Adrenal gland (tissue), 5 donors: ENCODE data around the gene ETV6.

Experiments used
- POLR2A ChIP-seq, 2 donors: fragments of 450-650 bp; IDR thresholded peaks; one replicate each; pipeline ENCODE4 v1.6.1; 2017; ENCODE audit warnings: antibody characterized with exemption in 2 of 2, mild to moderate bottlenecking in 2 of 2, moderate library complexity in 1 of 2
- TF ChIP-seq, protein P1 (sequence below), 6 experiments: fragments of 450-650 bp in 4 of 6; fragments of 200-600 bp in 2 of 6; sonication (generic) in 1 of 6; IDR thresholded peaks; 1 replicate in 5 of 6; 2 replicates in 1 of 6; pipeline versions ENCODE4 v1.5.1 to v1.8.0; 2016 to 2021; ENCODE audit warnings: antibody characterized with exemption in 6 of 6, mild to moderate bottlenecking in 2 of 6, moderate library complexity in 1 of 6
- donor health status: DM: no; HTN: no; CAD: no.

DNA sequence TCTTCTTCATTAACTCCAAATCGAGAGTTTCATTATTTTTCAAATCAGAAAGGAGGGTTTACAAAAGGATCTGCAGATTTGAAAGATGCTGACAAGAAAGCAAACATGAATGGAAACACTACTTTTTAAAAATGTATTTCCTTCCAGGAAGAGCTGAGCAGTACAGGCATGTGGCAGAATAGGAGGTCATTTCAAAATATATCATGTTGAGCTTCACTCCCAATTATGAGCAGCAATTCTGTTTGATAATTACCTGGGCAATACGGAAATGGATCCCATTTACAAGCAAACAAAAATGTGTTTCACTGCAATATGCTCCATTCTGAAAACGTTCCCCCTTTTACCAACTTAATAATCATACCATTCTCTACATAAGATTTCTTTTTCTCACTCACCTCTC lies 273.6 kb downstream of the ETV6 start:
- TF ChIP-seq, protein P1, sequence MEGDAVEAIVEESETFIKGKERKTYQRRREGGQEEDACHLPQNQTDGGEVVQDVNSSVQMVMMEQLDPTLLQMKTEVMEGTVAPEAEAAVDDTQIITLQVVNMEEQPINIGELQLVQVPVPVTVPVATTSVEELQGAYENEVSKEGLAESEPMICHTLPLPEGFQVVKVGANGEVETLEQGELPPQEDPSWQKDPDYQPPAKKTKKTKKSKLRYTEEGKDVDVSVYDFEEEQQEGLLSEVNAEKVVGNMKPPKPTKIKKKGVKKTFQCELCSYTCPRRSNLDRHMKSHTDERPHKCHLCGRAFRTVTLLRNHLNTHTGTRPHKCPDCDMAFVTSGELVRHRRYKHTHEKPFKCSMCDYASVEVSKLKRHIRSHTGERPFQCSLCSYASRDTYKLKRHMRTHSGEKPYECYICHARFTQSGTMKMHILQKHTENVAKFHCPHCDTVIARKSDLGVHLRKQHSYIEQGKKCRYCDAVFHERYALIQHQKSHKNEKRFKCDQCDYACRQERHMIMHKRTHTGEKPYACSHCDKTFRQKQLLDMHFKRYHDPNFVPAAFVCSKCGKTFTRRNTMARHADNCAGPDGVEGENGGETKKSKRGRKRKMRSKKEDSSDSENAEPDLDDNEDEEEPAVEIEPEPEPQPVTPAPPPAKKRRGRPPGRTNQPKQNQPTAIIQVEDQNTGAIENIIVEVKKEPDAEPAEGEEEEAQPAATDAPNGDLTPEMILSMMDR (IDR thresholded peaks at IDR 0.05): no peak
- TF ChIP-seq POLR2A (IDR thresholded peaks at IDR 0.05): no peak
